Endothelial cell of umbilical vein (primary cell): Measurements from ENCODE around the gene AFTPH.

Source experiments
- CTCF ChIP-seq, 2 donors: IDR thresholded peaks; 1 replicate in 1 of 2; 2 replicates in 1 of 2; pipeline ENCODE4 v1.5.1; 2011; ENCODE audit warnings: low read length in 2 of 2, mild to moderate bottlenecking in 2 of 2, moderate library complexity in 2 of 2, control low read depth in 1 of 2, inconsistent platforms in 1 of 2, low read depth in 1 of 2; ENCODE audit not compliant: insufficient read depth in 1 of 2; ENCODE audit errors: extremely low read depth in 1 of 2
- EZH2 ChIP-seq: IDR thresholded peaks from 2 replicates; pipeline ENCODE4 v1.6.1; 2012; ENCODE audit warnings: borderline replicate concordance, low read depth, mild to moderate bottlenecking, moderate library complexity, low read length, inconsistent platforms; ENCODE audit not compliant: severe bottlenecking
- FOS ChIP-seq: IDR thresholded peaks from 2 replicates; pipeline ENCODE4 v1.6.1; 2011; ENCODE audit warnings: mild to moderate bottlenecking, low read length, moderate library complexity, borderline replicate concordance; ENCODE audit not compliant: insufficient read depth
- JUN ChIP-seq: IDR thresholded peaks from 2 replicates; pipeline ENCODE4 v1.6.1; 2011; ENCODE audit warnings: borderline replicate concordance, low read depth; ENCODE audit not compliant: insufficient read length, insufficient read depth
- MAX ChIP-seq: IDR thresholded peaks from 2 replicates; pipeline ENCODE4 v1.6.1; 2011; ENCODE audit not compliant: insufficient read depth, insufficient read length
- MYC ChIP-seq: IDR thresholded peaks from one replicate; pipeline ENCODE4 v1.6.1; 2011; ENCODE audit warnings: mild to moderate bottlenecking, low read depth, low read length
- POLR2A ChIP-seq: IDR thresholded peaks from 2 replicates; pipeline ENCODE4 v1.6.1; 2012; ENCODE audit warnings: low read depth, mild to moderate bottlenecking, control low read depth, low read length
- POLR2AphosphoS5 ChIP-seq: IDR thresholded peaks from 2 replicates; pipeline ENCODE4 v1.6.1; 2012; ENCODE audit warnings: low read depth, mild to moderate bottlenecking, control low read depth, low read length, moderate library complexity; ENCODE audit not compliant: insufficient read depth

- TF ChIP-seq POLR2A = no peak
- TF ChIP-seq CTCF (IDR thresholded peaks at IDR 0.05; ENCODE audit: extremely low read depth in 1 of 2, insufficient read depth in 1 of 2, low read depth in 1 of 2, low read length in 2 of 2) = no peak
- no peak for TF ChIP-seq MAX
- TF ChIP-seq MYC = no peak
- TF ChIP-seq EZH2 = no peak
- TF ChIP-seq POLR2AphosphoS5 = no peak
- no peak for TF ChIP-seq JUN
- TF ChIP-seq FOS = no peak
These were observed 44.7 kb downstream of the AFTPH start for GRCh38 chr2:64568836-64569235.
